DMS 273 (cell line): ENCODE results near the gene PTPRH.
A peak's percentile ranks its signal among the peaks of the same experiment; 100 is the strongest.
"Not testable (repeated sequence)": the region's sequence is repeated elsewhere in the genome, so short reads cannot be mapped to it uniquely, and the experiment has no call there.

Experiments used
- DNase-seq: peaks from one replicate; lab custom pipeline; 2025; ENCODE audit not compliant: unreplicated experiment; lab: John Stamatoyannopoulos, UW

Gene PTPRH

DNA sequence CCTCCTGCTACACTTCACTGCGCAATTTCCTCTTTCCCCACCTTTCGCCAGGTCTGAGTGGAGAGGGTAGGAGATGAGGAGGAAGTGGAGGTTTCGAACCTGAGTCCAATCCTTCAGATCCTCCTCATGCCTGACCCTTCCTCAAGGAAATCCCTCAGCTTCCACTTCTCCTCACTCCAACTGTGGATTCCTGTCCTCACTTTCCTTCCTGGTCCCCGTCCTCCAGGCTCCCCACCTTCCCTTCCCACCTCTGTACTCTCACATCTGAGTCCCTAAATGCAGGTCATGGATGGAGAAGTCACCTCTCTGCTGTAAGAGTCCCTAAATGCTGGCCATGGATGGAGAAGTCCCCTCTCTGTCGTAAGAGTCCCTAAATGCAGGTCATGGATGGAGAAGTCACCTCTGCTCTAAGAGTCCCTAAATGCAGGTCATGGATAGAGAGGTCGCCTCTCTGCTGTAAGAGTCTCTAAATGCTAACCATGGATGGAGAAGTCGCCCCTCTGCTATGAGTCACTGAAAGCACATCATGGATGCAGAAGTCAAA is 16.2 kb upstream of the PTPRH start:
- DNase-seq, result no peak

DNA sequence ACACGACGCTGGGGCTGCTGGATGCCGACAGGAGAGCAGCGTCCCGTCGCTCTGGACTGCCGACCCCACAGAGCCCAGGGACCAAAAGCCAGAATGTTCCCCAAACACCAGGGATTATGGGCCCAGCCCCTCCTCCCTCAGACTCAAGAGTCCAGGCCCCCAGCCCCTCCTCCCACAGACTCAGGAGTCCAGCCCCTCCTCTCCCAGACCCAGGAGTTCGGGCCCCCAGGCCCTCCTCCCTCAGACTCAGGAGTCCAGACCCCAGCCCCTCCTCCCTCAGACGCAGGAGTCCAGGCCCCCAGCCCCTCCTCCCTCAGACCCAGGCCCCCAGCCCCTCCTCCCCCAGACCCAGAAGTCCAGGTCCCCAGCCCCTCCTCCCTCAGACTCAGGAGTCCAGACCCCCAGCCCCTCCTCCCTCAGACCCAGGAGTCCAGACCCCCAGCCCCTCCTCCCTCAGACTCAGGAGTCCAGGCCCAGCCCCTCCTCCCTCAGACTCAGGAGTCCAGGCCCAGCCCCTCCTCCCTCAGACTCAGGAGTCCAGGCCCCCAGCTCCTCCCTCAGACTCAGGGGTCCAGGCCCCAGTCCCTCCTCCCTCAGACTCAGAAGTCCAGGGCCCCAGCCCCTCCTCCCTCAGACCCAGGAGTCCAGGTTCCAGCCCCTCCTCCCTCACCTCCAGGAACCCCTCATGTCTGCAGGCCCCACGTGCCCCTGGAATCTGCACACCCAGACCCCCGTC is 15.5 kb upstream of the PTPRH start:
- DNase-seq, result not testable (repeated sequence)

- no peak for DNase-seq
These were observed 14.9 kb upstream of the PTPRH start for GRCh38 chr19:55224038-55224665.

- DNase-seq, result no peak
These were observed 14.2 kb upstream of the PTPRH start for GRCh38 chr19:55223291-55224037.

DNA sequence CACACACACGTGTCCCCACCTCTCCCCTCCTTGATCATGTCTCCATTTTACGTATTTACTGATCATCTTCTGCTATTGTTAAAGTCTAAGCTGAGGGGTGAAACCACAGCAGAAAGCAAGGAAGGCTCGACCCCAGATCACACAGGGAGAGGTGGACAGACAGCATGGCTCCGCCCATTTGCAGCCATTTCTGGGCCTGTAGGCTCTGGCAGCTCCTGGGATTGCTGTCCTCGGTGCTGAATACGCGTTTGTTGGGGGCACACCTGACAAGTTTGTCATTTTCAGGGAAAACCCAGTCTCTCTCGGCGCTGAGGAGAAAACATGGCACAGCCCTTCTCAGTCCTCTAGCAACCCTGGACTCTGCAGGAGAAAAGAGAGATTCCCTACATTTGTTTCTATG is 11.2 kb upstream of the PTPRH start:
- DNase-seq, result no peak

GRCh38 chr19:55216461-55217198 is 7.3 kb upstream of the PTPRH start:
- peak; percentile 96 for DNase-seq

DNA sequence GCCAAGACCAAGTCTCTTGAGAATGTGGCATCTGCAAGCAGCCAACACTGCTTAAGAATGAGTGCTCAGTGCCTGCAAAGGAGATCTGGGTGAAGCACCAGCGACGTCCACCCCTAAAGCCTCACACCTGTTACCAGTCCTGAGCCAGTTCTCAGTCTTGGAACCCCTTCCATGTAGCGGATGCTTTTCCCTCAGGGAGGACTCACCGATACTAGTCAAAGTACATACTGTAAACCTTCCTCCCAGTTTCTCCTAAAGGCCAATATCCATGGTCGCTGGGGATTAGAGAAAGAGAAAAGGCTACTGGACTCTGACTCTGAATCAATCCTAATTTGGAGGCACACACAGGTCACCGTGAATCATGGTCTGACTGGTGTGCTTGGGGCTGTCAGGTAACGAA is 4.2 kb upstream of the PTPRH start:
- DNase-seq, result no peak

DNA sequence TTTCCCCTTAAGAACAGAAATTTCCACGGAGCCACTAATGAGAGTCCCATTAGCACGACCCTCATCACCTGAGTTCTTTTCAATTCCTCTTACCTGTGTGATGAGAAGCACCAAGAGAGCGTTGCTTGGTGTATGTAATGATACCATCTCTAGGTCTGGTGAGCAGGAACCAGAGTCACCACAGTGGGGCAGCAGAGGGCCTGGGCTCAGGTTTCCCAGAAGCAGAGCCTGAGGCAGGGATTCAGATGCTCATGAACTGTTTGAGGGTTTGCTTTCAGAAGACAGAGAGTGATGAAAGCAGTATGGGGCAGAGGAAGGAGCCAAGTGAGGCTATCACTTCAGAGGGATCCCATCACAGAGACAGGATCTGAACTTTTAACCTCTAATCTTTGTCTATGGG is 3.1 kb upstream of the PTPRH start:
- peak; percentile 46 for DNase-seq

- DNase-seq, result peak; percentile 47
These were observed 582 bp upstream of the PTPRH start for GRCh38 chr19:55209693-55210472.

- peak; percentile 74 for DNase-seq
These were observed 2.4 kb downstream of the PTPRH start for GRCh38 chr19:55206664-55207500.

- DNase-seq, result peak; percentile 32
These were observed 7.1 kb downstream of the PTPRH start for GRCh38 chr19:55202199-55202598.

DNA sequence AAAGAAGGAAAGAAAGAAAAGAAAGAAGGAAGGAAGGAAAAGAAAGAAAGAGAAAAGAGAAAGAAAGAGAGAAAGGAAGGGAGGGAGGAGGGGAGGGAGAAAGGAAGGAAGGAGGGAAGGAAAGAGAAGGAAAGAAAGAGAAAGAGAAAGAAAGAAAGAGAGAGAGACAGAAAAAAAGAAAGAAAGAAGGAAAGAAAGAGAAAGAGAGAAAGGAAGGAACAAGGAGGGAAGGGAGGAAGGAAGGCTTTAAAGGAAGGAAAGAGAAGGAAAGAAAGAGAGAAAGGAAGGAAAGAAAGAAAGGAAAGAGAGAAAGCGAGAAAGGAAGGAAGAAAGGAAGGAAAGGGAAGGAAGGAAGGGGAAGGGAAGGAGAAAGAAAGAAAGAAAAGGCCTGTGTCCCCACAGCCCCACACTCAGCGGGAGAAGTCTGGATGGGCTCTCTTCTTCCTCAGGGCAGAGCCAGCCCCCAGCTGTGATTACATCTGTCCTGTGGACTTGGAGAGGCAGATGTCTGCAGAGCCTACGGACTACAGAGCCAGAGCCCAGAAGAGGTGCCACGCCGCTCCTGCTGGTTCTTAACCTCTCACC is 9.6 kb downstream of the PTPRH start:
- peak; percentile 36 for DNase-seq

GRCh38 chr19:55198651-55199050 is 10.7 kb downstream of the PTPRH start:
- DNase-seq, result no peak

- peak; percentile 52 for DNase-seq
These were observed 11.8 kb downstream of the PTPRH start for GRCh38 chr19:55197528-55197927.

DNA sequence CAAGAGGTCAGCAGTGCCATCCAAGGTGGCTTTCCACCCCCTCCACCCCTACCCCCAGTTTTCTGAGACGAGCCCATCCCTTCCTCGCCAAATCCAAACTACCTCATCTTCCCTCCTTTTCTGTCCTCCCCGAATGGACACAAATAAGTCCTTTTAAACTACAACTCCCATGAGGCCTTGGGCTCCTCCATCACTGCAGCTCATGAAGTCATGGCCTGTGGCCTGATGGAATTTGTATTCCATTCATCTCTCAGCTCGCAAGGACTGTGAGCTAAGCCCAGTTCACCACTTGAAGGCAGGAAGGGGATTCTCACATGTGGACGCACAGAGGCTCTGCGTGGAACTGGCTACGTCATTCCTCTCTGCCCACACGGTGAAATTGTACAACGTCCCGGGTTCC is 12.5 kb downstream of the PTPRH start:
- peak; percentile 35 for DNase-seq

DNA sequence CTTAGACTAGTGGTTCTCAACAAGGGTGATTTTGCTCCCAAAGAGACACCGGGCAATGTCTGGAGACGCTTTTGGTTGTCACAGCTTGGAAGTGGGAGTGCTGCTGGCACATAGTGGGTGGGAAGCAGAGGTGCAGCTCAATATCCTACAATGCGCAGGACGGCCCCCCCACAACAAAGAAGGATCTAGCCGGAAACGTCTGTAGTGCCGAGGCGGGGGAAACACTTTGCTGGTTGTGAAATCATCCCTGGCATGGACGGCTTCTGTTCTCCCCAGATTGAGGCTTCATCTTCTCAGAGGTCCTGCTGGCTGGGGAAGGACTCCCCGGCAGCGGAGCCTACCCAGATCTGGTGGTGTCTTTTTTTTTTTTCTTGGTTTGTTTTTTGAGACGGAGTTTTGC is 15.8 kb downstream of the PTPRH start:
- DNase-seq, result no peak

DNA sequence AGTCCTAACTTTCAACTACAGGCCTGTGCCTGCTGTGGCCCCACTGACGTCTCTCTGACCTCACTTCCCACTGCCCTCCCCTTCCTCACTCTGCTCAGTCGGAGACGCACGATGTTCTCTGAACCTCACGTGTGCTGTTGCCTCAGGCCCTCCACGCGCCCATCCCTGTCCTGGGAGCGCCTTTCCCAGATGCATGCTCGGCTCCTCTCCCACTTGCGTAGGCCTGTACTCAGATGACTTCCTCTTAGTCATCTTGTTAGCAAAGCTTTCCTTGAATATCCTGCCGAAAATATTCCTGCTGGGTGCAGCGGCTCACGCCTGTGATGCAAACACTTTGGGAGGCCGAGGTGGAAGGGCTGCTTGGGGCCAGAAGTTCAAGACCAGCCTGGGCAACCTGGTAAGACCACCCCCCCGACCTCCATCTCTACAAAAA is 19.9 kb downstream of the PTPRH start:
- no peak for DNase-seq

DNA sequence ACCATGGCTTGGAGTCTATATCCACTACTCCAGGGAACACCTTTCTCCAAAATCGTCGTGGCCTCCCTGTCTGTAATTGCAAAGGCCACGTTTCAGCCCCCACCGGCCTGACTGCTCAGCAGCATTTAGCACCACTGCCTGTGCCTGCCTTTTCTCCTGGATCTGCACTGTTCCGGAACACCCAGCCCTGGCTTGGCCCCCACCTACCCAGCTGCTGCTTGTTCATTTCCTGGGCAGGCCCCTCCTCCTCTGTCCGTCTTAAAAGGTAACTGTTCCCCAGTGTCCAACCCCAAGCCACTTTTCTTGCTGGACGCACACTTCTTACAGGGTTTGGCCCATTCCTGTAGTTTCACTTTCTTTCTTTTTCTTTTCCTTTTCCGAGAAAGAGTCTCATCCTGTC is 20.7 kb downstream of the PTPRH start:
- no peak for DNase-seq

DNA sequence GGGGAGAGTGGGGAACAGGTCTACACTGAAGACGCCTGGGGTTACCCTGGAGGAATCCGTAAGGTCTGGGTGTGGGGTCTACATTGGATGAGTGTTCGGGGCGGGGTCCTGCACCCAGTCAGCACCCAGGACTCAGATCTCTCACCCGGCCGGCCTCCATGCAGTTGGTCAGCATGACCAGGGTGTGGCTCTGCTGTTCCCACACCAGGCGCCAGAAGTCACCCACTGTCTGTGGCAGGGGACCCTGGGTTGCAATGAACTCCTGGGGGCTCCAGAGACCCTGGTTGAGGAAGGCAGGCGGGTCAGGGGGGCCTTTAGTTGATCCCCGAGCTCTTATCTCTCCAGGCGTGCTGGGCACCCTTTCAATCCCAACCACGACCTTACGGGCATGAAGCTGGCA is 23.2 kb downstream of the PTPRH start:
- DNase-seq, result no peak
